Renal cortex interstitium (tissue), 11 donors: ENCODE data around the gene FUT3. TPM values are rescaled to one million over a fixed set of nuclear protein-coding genes. Genes with fewer than 3 reads are reported as not detected.
"Not testable (repeated sequence)": the region's sequence is repeated elsewhere in the genome, so short reads cannot be mapped to it uniquely, and the experiment has no call there.

Experiments
- DNase-seq, 11 donors: peaks; one replicate each; pipeline ENCODE4 v3.0.0-alpha.2; 2013; ENCODE audit warnings: low read depth in 9 of 11, low spot score in 4 of 11; ENCODE audit errors: extremely low read depth in 1 of 11
- polyA plus RNA-seq, 3 donors: library from polyadenylated mRNA; unstranded; fragments of 120-200 nt; gene quantifications; one replicate each; pipeline ENCODE4 v1.2.1, GENCODE V29; 2013; ENCODE audit not compliant: insufficient read length in 3 of 3

The FUT3 gene
- polyA plus RNA-seq, 3 donors, result 0.40 to 1.9 (median 0.89) TPM

DNA sequence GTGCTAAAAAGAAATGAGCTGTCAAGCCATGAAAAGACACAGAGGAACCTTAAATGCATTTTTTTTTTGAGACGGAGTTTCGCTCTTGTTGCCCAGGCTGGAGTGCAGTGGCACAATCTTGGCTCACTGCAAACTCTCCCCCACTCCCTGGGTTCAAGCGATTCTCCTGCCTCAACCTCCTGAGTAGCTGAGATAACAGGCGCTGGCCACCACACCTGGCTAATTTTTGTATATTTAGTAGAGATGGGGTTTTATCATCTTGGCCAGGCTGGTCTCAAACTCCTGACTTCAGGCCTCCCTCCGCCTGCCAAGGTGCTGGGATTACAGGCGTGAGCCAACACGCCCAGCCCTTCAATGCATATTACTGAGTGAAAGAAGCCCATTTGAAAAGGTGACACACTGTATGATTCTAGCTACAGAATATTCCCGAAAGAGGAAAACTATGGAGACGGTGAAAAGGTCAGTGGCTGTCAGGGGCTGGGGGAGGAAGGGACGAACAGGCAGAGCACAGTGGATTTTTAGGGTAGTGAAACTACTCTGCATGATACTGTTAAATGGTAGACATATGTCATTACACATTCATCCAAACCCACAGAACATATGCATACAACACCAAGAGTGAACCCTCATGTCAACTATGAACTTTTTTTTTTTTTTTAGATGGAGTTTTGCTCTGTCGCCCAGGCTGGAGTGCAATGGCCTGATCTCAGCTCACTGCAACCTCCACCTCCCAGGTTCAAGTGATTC lies 33.0 kb upstream of the FUT3 start:
- DNase-seq, result not testable (repeated sequence)

DNA sequence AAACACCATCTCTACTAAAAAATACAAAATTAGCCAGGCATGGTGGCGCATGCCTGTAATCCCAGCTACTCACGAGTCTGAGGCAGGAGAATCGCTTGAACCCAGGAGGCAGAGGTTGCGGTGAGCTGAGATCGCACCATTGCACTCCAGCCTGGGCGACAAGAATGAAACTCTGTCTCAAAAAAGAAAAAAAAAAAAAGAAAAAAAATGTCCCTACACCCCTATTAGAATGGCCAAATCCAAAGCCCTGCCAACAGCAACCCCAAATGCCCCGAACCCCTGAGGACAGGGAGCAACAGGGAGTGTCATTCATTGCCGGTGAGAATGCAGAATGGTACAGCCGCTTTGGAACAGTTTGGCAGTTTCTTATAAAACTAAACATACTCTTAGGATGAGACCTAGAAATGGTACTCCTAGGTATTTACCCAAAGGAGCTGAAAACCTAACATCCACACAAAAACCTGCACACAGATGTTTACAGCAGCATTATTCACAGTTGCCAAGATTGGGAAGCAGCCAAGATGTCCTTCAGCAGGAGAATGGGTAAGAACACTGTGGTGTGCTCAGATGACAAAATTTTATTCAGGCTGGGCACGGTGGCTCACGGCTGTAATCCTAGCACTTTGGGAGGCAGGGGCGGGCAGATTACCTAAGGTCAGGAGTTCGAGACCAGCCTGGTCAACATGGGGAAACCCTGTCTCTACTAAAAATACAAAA lies 32.1 kb upstream of the FUT3 start:
- DNase-seq, result not testable (repeated sequence)

DNA sequence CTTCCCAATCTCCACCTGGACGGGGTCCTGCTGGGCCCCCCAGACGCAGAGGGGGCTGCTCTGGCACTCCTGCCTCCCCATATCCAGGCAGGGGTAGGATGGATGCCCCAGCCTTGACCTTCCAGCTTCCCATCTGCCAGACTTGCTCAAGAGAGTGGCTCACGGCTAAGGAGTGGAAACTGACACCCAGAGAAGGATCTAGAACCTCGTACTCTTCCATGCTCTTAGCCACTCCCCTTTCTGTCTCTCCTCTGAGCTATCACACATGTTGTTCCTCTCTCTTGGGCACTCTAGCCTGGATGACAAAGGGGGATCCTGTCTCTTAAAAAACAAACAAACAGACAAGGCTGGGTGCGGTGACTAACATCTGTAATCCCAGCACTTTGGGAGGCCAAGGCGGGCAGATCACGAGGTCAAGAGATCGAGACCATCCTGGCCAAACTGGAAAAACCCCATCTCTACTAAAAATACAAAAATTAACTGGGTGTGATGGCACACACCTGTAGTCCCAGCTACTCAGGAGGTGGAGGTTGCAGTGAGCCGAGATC lies 31.2 kb upstream of the FUT3 start:
- no peak for DNase-seq

DNA sequence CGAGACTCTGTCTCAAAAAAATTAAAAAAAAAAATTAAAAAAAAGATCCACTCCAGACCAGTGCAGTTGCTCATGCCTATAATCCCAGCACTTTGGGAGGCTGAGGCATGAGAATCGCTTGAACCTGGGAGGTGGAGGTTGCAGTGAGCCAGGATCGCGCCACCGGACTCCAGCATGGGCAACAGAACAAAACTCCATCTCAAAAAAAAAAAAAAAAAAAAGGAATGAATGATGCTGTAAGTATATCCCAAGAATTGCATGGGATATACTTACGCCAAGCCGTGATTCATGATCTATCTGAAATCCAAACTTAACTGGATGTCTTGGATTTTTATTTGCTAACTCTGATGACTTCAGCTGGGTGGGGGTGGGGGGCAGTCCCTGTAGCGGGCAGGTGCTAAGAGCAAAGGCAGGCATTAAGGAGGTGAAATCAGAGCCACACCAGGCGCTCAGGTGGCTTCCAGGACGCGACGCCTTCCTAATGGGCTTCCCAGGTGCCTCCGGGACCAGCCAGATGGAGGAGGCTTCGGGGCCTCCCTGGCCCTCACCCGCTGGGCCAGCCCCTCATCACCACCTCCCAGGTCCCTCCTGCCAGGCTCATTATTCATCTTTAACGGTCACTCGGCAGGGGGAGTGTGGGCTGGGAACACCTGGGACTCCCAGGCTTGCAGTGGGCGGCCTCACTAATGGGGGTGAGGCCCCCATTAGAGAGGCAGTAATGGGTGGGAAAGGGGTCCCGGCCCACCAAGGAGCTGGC lies 30.5 kb upstream of the FUT3 start:
- DNase-seq, result no peak

DNA sequence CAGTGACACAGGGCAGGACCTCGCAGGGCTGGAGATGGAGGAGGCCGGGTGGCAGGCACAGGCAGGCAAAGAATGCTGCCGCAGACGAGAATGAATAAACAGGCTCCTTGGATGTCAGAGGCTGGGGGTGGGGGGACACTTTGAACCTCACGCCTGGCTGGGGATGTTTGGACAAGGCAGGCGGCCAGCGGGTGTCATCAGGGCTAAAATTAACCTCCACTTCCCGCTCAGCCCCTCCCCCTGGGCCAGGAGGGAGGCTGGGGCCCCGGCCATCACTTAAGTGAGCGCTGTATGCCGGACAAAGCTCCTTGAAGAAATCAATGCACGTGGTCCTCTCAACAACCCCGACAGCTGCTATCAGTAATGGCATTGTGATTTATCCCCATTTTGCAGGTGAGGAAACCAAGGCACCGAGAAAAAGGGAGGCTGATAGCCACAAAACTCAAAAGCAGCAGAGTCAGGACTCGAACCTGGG lies 29.4 kb upstream of the FUT3 start:
- DNase-seq, result peak in 1 of 11 donors; percentile 73

DNA sequence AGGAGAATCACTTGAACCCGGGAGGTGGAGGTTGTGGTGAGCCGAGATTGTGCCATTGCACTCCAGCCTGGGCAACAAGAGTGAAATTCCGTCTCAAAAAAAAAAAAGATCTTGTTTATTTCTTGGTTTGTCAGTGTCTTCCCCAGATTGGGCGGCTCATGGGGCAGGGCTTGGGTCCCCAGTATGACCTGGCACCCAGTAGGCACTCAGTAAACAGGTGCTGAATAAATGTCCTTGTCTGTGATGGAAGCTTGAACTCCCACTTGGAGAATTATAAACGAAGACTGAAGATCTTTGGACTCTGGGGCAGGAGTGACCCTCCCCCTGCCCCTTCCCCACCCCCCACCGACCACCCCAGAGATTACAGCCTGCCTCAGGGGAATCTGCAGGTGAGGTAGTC lies 28.9 kb upstream of the FUT3 start:
- DNase-seq, result no peak

DNA sequence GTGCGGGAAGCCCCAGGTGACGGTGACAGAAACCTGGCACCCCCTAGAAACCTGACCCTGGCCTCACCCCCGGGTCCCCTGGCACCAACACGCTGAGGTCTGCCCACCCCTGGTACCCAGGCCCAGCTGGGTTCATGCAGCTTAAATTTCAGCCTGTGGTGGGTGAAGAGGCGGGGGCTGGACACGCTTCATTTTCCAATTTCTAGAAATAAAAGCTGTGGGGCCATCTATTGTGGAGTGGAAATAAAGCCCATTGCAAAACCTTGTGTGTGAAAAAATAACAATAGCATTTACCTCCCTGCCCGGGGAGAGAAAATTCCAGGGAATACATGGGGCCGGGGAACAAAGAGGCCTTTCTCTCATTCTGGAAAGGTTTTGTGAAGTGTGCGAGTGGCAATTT lies 26.6 kb upstream of the FUT3 start:
- no peak for DNase-seq

DNA sequence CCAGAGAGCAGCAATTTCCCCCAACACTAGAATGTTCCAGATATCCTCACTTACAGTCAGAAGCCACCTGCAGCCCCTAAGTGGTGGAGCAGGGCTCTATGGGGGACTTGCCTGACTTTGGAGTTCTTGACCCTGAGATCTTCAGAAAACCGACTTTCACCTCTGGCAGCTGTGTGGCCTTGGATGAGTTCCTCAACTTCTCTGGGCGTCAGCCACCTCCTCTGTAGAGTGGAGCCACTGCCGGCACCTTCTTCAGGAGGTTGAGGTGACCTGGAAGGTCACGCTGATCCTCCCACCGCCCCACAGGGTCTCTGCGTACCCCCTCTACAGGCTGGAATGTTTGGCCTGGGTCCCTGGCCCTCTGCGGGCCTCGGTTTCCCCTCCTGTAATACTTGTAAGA lies 26.2 kb upstream of the FUT3 start:
- no peak for DNase-seq

DNA sequence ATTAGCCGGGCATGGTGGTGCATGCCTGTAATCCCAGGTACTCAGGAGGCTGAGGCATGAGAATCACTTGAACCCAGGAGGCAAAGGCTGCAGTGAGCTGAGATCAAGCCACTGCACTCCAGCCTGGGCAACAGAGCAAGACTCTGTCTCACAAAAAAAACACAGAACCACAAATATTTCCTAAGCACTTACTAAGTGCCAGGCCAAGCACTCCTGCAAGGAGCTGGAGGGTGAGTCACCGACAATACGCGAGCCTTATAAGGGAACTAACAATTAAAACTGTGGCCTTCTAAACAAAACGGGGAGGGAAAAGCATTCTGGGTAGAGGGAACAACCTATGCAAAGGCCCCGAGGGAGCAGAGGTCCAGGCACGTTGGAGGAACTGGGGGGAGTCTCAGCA lies 23.2 kb upstream of the FUT3 start:
- DNase-seq, result not testable (repeated sequence)

DNA sequence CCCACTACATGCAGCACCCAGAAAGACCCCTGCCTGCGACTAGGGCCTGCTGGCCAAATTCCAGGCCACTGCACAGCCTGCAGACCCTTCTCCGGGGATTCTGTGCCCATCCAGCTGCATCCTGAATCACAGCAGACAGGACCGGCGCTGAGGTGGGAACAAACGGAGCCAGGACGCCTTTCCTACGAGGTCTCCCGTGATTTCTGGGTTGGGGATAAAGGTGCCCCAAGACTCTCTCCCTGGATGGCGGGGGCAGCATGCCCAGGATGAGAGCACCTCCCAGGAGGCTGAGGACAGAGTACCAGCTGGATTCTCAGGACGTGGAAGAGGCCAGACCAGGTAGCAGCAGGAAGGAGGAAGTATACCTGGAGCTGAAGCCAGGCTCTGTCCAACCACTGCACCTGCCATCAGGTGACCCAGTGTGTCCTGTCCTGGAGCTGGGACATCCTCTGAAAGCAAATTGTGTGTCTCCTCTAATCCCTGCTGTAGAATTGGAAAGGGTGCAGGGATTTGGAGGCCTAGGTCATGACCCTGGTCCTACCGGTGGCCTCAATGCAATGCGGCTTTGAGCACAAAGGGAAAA lies 22.5 kb upstream of the FUT3 start:
- DNase-seq, result no peak

DNA sequence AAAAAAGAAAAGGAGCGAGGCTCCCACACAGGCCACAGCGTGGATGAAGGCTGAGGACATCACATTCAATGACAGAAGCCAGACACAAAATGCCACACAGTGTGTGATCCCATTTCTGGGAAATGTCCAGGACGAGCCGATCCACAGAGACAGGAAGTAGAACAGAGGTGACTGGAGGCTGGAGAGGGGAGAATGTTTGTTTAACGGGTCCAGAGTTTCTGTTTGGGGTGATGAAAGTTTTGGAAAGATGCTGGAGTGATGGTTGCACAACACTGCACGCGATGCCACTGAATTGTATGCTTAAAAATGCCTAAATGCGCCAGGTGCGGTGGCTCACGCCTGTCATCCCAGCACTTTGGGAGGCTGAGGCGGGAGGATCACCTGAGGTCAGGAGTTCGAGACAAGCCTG lies 19.7 kb upstream of the FUT3 start:
- DNase-seq, result no peak

DNA sequence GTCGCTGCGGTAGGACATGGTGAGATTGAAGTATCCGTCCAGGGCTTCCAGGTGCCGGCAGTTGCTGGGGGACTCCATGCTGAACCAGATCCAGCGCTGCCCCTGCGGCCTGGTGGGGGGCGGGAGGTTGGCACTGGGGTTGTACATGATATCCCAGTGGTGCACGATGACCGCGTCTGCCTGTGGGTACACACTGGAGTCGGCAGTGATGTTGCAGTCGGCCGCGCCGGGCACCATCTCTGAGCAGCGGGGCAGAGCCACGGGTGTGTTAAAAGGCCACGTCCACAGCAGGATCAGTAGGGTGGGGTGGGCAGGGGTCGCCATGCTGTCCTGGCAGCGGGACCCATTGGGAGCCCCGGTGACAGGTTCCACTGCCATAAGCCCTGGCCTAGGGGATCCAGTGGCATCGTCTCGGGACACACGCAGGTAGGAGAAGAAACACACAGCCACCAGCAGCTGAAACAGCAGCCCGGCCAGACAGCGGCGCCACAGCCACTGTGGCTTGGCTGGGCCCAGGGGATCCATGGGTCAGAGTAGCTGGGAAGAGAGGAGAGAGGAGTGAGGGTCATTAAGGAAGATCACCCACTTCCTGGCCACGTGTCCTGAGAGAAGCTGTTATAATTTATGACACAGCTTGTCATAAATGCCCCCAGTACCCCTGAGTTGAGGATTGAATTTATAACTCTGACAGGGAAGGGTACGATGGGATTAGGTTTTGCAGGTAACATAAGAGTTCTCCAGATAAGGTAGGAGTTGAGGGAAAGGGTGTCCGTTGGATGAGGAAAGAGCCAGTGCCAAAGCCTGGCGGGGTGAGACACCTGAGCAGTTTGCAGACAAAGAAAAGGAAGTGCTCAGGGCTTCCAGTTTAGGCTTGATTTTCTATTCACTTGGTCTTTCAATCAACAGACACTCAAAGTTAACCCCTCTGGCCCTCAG lies 16.2 kb upstream of the FUT3 start:
- DNase-seq, result no peak

DNA sequence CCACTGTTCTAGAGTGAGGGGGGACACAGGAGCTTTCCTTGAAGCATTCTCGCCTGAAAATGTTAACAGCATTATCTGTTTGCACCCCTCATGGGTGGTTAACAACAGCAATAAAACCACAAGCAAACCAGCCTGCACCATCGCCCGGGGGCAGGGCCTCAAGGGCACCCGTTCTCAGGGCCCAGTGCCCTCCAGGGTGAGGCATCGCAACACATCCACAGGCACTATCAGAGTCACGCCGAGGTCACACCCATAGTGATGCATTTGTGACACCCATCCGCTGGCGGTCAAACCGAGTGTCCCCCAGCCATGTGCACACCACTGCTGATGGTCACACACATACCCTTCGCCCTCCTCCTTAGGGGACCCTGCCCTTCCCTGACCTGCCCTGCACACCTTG lies 14.5 kb upstream of the FUT3 start:
- no peak for DNase-seq

DNA sequence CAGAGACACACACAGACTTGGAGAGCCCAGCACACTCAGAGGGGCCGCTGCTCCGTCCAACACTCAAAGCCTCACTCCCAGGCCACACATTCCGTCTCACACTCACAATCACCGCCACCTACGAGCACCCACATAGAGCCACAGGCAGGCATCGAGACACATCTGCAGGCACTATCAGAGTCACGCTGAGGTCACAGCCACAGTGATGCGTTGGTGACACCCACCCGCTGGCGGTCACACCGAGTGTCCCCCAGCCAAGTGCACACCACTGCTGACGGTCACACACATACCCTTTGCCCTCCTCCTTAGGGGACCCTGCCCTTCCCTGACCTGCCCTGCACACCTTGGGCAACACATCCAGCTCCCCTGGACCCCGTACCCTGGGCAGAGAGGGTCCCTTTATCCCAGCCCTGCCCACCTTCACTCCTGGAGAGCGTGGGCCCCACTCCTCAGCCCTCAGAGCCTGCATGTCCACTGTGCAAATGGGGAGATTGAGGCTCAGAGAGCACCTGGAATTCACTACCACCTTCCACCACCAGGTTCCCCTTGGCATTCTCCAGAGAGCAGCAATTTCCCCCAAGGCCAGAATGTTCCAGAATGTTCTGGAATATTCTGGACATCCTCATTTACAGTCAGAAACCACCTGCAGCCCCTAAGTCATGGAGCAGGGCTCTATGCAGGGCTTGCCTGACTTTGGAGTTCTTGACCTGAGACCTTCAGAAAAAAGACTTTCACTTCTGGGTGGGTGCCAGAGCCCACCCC lies 13.7 kb upstream of the FUT3 start:
- no peak for DNase-seq

DNA sequence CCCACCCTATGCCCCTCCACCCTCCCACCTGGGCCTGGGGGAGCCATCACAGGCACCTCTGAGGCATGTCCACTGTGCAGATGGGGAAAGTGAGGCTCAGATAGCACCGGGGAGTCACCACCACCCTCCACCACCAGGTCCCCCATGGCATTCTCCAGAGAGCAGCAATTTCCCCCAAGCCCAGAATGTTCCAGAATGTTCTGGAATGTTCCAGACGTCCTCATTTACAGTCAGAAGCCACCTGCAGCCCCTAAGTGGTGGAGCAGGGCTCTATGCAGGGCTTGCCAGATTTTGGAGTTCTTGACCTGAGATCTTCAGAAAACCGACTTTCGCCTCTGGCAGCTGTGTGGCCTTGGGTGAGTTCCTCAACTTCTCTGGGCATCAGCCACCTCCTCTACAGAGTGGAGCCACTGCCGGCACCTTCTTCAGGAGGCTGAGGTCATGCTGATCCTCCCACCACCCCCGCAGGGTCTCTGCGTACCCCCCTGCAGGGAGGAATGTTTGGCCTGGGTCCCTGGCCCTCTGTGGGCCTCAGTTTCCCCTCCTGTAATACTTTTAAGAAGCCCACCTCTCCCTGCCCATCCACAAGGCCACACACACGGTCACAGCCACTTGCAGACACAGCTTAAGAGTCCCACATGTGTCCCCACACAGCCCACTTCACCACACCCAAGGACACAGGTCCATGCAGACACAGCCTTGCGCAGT lies 12.9 kb upstream of the FUT3 start:
- DNase-seq, result no peak

DNA sequence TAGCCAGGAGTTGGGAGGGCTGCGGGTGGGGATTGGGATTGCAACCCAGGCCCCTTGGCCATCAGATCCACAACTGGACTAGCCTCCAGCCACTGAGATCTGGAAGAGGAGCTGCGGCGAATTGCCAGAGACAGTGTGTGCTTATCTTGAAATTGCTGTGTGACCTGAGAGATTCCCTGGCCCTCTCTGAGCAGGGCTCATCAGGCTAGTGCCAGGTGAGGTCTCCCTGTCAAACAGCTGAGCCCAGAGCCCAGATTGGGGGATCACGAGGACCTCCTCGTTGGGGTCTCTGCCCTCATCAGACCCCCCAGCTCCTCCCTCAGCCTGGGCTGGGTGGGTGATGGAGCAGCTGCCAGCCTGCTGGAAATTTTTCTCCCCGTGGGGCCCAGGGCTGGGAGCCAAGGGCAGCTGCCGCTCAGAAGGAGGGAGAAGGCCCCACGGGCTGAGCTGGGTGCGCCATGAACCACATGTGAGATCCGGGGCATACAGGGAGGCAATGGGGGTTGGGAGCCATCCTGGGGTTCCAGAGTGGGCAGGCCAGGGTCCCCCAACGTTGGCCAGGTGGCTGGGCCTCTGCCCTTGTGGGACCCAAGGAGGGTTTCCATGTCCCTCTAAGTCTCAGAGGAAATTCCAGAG lies 11.9 kb upstream of the FUT3 start:
- DNase-seq, result no peak
